Measurements from ENCODE around the gene GHSR.

The GHSR gene

GRCh38 chr3:172438186-172438585 lies 10.1 kb downstream of the GHSR start:
- Histone ChIP-seq H3K36me3 (no peaks in the 10 kb centered on the region), H3K4me3 (ENCODE audit: low read depth in 1 of 2, low read length in 1 of 2) (no peak overlapping the region), H3K9me3 (no peaks in the 10 kb centered on the region), H3K4me1 (ENCODE audit: control insufficient read depth in 1 of 2, insufficient read depth in 1 of 2, low read depth in 1 of 2, low read length in 1 of 2) (no peaks in the 10 kb centered on the region), H3K27me3 (peaks cover 73% of the 10 kb centered on the region), H3K27ac (no peak overlapping the region)
- no peak for TF ChIP-seq CTCF (IDR thresholded peaks at IDR 0.05)

GRCh38 chr3:172437713-172438112 lies 10.5 kb downstream of the GHSR start:
- H3K27me3 ChIP-seq = peaks cover 69% of the 10 kb centered on the region
- H3K9me3 ChIP-seq = no peaks in the 10 kb centered on the region
- no peaks in the 10 kb centered on the region for H3K4me1 ChIP-seq (ENCODE audit: control insufficient read depth in 1 of 2, insufficient read depth in 1 of 2, low read depth in 1 of 2, low read length in 1 of 2)
- no peak overlapping the region for H3K27ac ChIP-seq
- TF ChIP-seq CTCF (IDR thresholded peaks at IDR 0.05) = no peak
- H3K4me3 ChIP-seq (ENCODE audit: low read depth in 1 of 2, low read length in 1 of 2) = no peak overlapping the region
- H3K36me3 ChIP-seq = no peaks in the 10 kb centered on the region

GRCh38 chr3:172415323-172415722 lies 32.9 kb downstream of the GHSR start:
- no peaks in the 10 kb centered on the region for H3K9me3 ChIP-seq
- H3K27me3 ChIP-seq = peaks cover 40% of the 10 kb centered on the region
- no peaks in the 10 kb centered on the region for H3K36me3 ChIP-seq
- TF ChIP-seq CTCF (IDR thresholded peaks at IDR 0.05) = no peak
- no peak overlapping the region for H3K4me3 ChIP-seq (ENCODE audit: low read depth in 1 of 2, low read length in 1 of 2)
- no peaks in the 10 kb centered on the region for H3K4me1 ChIP-seq (ENCODE audit: control insufficient read depth in 1 of 2, insufficient read depth in 1 of 2, low read depth in 1 of 2, low read length in 1 of 2)
- H3K27ac ChIP-seq = no peak overlapping the region

GRCh38 chr3:172411478-172411947 lies 36.7 kb downstream of the GHSR start:
- Histone ChIP-seq H3K27me3 (peaks cover 36% of the 10 kb centered on the region), H3K9me3 (no peaks in the 10 kb centered on the region), H3K36me3 (no peaks in the 10 kb centered on the region), H3K27ac (no peak overlapping the region), H3K4me1 (ENCODE audit: control insufficient read depth in 1 of 2, insufficient read depth in 1 of 2, low read depth in 1 of 2, low read length in 1 of 2) (no peaks in the 10 kb centered on the region), H3K4me3 (ENCODE audit: low read depth in 1 of 2, low read length in 1 of 2) (no peak overlapping the region)
- TF ChIP-seq CTCF (IDR thresholded peaks at IDR 0.05) = no peak

DNA sequence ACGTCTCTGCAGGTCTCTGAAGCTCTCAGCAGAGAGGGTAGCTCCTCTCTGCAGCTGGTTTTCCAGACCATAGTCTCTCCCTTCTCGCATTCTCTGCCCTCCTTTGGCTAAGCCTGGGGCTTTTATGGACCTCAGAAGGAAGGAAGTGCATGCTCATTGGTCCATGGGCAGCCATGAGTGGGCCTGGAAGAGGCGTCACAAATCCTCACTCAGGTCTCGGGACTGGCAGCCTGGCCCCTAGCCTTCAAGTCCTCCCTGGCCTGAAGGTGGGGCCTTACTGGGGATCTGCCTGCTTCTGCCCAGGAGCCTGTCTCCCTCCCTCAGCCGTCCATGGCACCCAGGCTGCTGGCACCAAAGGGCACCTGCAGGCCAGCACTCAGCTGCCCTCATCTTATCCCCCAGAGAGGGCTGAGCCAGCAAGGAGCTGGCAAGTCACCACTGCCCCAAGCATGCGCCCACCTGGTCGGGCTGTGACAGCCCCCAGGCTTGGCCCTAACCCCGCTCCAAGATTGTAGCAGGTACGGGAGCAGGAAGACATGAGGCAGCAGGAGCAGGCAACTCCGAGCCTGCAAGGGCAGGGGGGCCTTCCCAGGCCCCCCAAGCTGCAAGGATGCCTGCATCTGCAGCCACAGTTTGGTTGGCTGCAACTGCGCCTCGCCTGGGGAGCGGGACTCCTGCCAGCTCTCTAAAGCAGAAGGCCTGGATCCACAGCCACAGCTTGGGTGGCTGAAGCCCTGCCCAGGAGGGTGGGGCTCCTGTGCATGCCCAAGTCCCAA lies 37.4 kb downstream of the GHSR start:
- Histone ChIP-seq H3K27ac (no peak overlapping the region), H3K4me1 (ENCODE audit: control insufficient read depth in 1 of 2, insufficient read depth in 1 of 2, low read depth in 1 of 2, low read length in 1 of 2) (no peaks in the 10 kb centered on the region), H3K4me3 (ENCODE audit: low read depth in 1 of 2, low read length in 1 of 2) (no peak overlapping the region), H3K9me3 (no peaks in the 10 kb centered on the region), H3K27me3 (peaks cover 30% of the 10 kb centered on the region), H3K36me3 (no peaks in the 10 kb centered on the region)
- TF ChIP-seq CTCF (IDR thresholded peaks at IDR 0.05) = no peak
